Effector memory CD8-positive, alpha-beta T cell (primary cell): ENCODE results near the gene TSPY2.
"Not testable (repeated sequence)": the region's sequence is repeated elsewhere in the genome, so short reads cannot be mapped to it uniquely, and the experiment has no call there.

Source experiments
- ATAC-seq: fragments of 150-1000 bp; cut with Tn5 transposase; replicated peaks from 2 replicates; pipeline ENCODE4 v1.10.0; 2021; ENCODE audit warnings: mild to moderate bottlenecking, moderate library complexity
- DNase-seq, 3 experiments: peaks; one replicate each; pipeline ENCODE4 v3.0.0; 2021
- H3K27ac Mint-ChIP-seq, 2 donors: one replicate each; pipeline ENCODE4 v1.8.0; 2022; ENCODE audit warnings: mild to moderate bottlenecking in 2 of 2, mixed read lengths in 2 of 2, moderate library complexity in 2 of 2
- H3K27me3 Mint-ChIP-seq, 2 donors: one replicate each; pipeline ENCODE4 v1.8.0; 2022; ENCODE audit warnings: mixed read lengths in 2 of 2
- H3K36me3 Mint-ChIP-seq: one replicate; pipeline ENCODE4 v1.8.0; 2022; ENCODE audit warnings: mild to moderate bottlenecking, moderate library complexity, mixed read lengths; ENCODE audit not compliant: insufficient read depth
- H3K4me1 Mint-ChIP-seq, 2 donors: one replicate each; pipeline ENCODE4 v1.8.0; 2022; ENCODE audit warnings: low read depth in 2 of 2, mixed read lengths in 2 of 2
- H3K4me3 Mint-ChIP-seq, 2 donors: one replicate each; pipeline ENCODE4 v1.8.0; 2022; ENCODE audit warnings: mild to moderate bottlenecking in 2 of 2, mixed read lengths in 2 of 2, moderate library complexity in 2 of 2
- H3K9me3 Mint-ChIP-seq, 2 donors: one replicate each; pipeline ENCODE4 v1.8.0; 2022; ENCODE audit warnings: mixed read lengths in 2 of 2
- total RNA-seq, 9 experiments: gene quantifications; one replicate each; lab custom pipeline; 2026; lab: John Stamatoyannopoulos, UW

The TSPY2 gene, protein sequence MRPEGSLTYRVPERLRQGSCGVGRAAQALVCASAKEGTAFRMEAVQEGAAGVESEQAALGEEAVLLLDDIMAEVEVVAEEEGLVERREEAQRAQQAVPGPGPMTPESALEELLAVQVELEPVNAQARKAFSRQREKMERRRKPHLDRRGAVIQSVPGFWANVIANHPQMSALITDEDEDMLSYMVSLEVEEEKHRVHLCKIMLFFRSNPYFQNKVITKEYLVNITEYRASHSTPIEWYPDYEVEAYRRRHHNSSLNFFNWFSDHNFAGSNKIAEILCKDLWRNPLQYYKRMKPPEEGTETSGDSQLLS
- 0 reads per million in 9 experiments for total RNA-seq

DNA sequence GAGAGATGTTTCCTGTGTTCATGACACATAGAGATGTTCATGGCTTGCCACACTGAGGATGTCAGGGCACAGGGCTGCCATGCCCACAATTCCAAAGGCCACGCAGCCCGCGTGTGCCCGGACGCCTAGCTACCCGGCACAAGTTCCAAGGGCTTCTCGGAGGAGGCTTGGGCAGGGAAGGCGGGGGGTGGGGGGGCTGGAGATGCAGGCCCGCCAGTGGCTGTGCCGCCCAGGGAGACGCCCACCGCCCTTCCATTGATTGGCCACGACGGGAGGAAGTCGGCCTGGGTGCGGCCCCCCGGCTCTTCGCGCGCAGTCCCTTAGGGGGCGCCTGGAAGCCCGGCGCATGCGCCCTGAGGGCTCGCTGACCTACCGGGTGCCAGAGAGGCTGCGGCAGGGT is at the start of gene TSPY2:
TSPY2 (plus strand) TSS at position 301 of the 400 bp plus-strand sequence; CDS start at position 347, 46 bp downstream.
- not testable (repeated sequence) for ATAC-seq, DNase-seq, H3K4me3 Mint-ChIP-seq, H3K36me3 Mint-ChIP-seq, H3K4me1 Mint-ChIP-seq, H3K9me3 Mint-ChIP-seq, H3K27ac Mint-ChIP-seq, H3K27me3 Mint-ChIP-seq

DNA sequence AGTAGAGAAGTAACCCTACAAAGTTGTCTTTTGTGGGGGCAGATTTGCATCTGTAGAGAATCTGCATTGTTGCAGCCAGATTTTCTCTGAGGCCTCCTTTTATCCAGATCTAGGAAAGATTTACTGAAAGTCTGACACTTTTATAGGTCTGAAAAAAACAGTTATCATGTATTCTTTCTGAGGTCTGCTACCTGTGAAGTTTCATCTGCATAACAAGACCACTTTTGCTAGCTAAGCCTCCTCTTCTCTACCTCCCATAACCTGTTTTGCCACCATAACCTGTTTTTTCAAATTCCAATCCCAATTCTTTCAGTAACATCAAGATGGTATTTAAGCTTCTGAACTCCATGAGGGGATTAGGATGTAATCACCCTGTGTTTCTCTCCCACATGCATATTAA is 36.5 kb upstream of the TSPY2 start:
- DNase-seq, H3K4me1 Mint-ChIP-seq, H3K9me3 Mint-ChIP-seq, H3K27ac Mint-ChIP-seq, H3K36me3 Mint-ChIP-seq, ATAC-seq, H3K27me3 Mint-ChIP-seq, H3K4me3 Mint-ChIP-seq: not testable (repeated sequence)

DNA sequence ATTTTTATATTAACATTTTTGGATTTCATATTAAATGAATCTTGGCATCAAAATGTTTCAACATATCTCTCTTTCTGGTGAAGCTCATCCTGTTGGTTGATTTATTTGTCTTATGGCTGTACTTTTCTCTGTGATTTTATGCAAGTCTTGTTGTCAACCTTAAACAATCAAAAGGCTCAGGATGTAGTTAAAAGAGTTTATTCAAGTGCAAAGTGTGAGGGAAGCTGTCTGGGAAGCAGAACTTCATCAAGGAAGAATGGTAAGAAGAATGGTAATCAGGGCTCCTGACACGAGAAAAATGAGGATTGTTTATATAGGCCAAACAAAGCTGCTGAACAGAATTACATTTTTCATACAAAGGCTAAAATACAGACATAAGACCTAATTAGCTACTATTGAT is 29.0 kb upstream of the TSPY2 start:
- not testable (repeated sequence) for H3K4me3 Mint-ChIP-seq, H3K36me3 Mint-ChIP-seq, H3K27me3 Mint-ChIP-seq, DNase-seq, H3K4me1 Mint-ChIP-seq, H3K9me3 Mint-ChIP-seq, ATAC-seq, H3K27ac Mint-ChIP-seq

DNA sequence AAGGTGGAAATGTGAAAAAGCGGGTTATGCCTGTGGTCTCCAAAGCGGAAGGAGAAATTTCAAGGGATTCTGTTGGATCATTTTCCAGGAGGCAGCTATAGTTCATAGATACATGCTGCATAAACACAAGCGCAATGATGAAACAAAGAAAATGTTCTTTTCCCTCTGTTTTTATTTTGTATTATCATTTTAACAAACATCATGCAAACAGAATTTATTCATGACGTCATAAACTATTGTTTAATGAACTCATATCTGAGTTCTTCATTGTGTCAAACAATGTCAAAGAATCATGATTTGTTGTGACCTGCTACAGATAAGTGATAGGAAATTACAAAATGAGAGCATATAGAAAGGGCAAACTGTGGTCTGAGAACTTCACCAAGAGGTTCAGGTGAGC is 23.8 kb downstream of the TSPY2 start:
- DNase-seq, H3K27me3 Mint-ChIP-seq, H3K4me1 Mint-ChIP-seq, H3K4me3 Mint-ChIP-seq, H3K36me3 Mint-ChIP-seq, H3K27ac Mint-ChIP-seq, ATAC-seq, H3K9me3 Mint-ChIP-seq: not testable (repeated sequence)
